ENCODE results near the gene MS4A4A.
"Not testable (repeated sequence)": the region's sequence is repeated elsewhere in the genome, so short reads cannot be mapped to it uniquely, and the experiment has no call there.

MS4A4A gene

DNA sequence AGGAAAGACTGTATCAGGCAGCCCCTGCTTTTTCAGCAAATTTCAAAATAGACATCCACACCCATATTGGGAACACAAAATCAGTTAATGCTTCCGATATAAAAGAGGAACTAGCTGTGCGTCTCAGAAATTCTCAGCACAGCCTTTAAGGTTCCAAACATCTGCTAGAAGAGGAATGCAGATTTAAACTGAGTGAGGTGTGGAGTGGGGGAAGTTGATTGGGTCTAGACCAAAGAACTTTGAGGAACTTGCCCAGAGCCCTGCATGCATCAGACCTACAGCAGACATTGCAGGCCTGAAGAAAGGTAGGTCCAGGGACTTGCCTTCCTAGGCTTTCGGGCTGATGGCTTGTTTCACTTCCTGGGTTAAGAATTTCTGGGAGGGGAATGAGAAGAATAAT lies at the start of gene MS4A4A:
Gene MS4A4A, plus strand, starts transcription at position 255 of the 400 bp plus-strand sequence. Its CDS starts 10 bp downstream, at position 265.
- DNase-seq, result peak; percentile 10 to 46

DNA sequence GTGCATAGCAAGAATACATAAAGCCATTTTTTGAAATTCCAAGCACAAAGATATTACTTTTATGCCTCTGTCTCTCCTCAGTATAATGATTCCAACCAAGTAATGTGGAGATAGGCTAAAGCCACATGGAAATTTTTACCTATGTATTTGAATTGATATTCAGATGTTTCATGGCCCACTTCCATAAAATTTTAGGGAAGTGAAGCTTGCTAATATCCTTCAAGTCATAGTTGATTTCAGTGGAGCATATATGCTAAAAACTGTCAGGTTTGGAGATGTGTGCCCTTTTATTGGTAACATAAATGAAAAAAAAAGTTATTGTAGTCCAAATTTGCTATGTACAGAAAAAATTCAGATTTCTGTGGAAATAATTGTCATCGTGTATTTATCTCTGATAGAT lies 49.8 kb upstream of the MS4A4A start:
- no peak for DNase-seq

DNA sequence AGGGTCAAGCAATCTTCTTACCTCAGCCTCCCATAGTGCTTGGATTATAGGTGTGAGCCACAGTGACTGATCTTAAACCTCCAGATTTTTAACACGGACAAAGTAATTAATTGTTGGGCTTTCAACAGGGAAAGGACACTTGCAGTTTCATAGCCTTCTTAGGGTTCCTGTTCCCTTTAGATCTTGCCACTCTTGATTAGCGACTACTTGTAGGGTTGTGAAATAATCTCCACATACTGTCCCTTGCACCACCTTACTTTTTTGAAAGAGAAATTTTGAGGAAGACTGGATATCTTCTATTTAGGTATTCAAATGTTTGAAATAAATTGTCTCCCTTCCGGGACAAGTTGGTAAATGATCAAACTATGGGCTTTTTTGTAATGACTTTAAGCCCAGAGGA lies 45.1 kb upstream of the MS4A4A start:
- DNase-seq, result no peak

GRCh38 chr11:60240662-60241061 lies 39.8 kb upstream of the MS4A4A start:
- DNase-seq, result no peak

- DNase-seq, result no peak
Observed at GRCh38 chr11:60241786-60242185, 38.7 kb upstream of the MS4A4A start.

- DNase-seq, result no peak
Observed at GRCh38 chr11:60242740-60243239, 37.7 kb upstream of the MS4A4A start, which contains the start of gene MS4A4E. Gene MS4A4E, minus strand, starts transcription at chr11:60243137. Its CDS starts 13,082 bp downstream, at chr11:60230055.

GRCh38 chr11:60251485-60252212 lies 28.8 kb upstream of the MS4A4A start:
- peak; percentile 30 to 32 for DNase-seq

- DNase-seq, result no peak
Observed at GRCh38 chr11:60252213-60253108, 28.0 kb upstream of the MS4A4A start.

DNA sequence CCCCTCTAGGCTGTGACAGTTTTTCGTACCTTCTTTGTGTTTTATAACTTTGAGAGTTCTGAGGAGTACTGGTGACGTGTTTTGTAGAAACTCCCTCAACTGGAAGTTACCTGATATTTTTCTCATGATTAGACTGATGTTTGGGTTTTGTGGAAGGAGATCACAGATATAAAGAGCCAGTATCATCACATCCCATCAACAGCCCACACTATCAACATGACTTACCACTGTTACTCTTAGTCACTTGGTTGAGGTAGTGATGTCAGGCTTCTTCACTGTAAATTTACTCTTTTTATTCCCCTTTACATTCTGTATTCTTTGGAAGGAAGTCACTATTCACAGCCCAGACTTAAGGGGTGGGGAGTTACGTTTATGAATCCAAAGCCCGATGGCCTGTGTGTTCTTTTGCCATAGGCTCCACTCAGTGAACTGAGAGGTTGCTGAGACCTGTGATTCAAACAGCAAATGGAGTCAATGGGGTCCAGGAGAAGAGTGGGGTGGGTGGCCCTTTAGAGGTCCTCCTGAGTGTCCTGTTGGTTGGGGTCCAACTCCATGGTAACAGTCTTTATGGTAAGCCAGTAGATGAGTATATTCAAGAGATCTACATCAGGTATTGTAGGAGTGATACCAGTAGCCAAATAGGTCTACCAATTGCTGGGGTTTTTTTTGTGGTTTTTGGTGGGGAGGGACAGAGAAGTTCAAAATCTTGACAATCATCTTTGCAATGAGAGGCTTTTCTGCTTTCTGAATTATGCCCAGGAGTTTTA lies 22.3 kb upstream of the MS4A4A start:
- DNase-seq, result no peak

DNA sequence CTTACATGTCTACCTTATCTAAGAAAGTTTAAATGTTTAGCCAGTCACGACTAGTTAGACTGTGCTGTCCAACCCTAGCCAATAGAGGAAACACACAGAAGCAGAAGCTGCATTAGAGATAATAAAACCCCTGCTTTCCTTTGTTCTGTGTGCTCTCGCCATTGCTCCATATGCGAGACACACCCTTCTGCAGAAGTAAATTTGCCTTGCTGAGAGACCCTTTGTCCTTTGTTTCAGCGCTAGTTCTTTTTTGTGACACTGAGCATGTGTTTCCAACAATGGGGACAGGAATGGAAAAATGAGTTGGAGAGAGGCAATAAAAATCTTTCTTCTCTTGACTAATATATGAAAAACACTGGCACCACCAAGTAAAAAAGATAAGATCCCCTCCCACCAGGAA lies 19.5 kb upstream of the MS4A4A start:
- no peak for DNase-seq

DNA sequence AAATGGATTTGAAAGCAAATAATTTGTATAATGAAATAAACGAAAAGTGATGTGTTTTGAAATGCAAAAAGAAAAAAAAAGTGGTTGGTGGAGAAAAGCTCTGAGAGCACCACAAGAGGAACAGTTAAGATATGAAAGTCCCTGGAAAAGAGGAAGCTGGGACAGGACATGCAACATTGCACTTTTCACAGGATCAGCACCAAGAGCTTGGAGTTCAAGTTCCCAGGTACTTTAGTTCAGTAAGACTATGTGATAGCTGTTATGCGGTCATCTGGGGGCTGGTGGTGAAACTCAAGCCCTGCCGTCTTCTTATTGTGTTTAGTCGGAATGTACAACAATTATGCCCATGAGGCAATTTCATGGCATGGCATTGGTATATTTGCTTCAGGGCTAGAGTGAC lies 17.1 kb upstream of the MS4A4A start:
- DNase-seq, result no peak

DNA sequence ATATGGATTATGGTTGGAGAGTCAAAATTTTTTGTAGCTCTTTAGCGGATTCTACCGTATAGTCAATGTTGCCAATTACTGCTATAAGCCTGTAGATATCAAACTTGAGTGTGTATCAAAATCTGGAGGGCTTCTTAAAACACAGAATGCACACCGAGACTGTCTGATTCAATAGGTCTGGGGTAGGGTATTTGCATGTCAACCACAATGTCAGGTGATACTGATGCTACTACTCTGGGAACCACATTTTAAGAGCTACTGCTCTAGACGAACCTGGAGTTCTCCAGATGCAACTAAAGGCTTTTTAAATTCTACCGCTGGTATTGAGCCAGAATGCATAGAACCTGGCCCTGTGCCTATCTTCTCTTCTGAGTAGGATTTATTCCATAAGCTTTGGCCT lies 15.8 kb upstream of the MS4A4A start:
- no peak for DNase-seq

DNA sequence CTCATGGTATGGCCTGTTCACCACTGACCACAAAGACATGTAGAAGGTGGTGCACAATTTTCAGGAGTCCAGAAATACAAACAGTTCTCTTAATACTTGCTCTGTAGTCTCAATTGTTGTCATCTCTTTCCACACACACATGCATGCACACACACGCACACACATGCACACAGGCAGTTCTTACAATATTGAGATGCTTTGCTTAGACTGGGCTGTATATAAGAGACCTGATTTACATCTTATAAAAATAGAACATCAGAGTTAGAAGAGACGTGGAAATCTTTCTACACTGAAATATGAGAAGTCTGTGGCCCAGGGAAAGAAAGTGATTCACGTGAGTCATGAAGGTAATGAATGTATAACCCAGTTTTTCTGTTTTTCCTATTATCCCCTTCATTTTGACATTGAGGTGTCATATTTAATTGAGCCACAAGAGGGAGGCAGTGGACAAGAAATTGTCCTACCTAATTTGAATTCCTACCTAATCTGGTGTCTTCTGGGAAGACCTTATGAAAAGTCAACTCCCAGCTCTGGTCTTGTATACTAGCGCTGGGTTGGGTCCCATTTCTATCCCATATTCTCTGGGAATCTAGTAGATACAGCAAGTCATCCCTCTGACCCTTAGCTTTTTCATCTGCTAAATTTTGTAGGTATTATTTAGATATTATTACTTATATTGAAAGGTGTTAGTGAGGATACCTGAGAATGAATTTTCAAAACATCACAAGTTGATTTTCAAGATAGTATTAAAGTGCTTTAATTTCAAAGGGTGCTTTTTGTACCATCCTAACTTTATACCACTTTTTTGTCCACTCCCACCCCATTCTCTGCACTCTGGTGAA lies 14.9 kb upstream of the MS4A4A start:
- DNase-seq, result peak in 1 of 2 donors; percentile 27

DNA sequence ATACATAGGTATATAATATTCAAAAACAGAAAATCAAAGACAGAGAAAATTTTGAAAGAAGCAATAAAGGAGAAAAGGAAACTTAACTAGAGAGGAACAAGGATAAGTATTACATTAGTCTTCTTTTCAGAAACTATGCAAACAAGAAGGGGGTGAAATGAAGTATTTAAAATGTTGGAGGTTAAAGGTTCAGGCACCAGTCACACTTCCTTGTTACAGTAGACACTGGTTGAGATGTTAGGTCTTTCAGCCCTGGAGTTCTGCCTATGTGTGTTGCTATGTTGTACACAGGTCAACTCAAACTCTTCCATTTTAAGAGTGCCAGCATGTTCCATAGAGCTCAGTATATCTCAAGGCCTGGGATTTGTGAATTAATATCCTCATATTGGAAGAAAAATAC lies 6.0 kb upstream of the MS4A4A start:
- DNase-seq, result no peak

DNA sequence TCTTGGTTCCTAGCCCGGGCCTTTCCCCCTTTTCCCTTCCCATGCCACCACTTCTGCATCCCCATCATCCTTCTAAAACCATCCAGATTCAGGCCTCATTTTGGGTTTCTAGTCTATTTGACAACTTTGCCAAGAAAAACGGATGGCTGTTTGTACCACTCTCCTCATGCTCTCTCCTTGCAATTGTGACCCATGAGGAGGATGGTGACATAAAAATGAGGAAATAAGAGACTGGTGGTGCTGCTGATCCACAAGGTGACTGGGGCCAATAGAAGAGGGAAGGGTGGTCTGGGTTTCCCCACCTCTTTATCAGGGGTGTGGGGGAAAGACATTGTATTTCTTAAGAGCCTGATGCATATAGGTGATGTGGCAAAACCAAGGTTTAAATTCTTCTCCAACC lies 1.0 kb downstream of the MS4A4A start:
- no peak for DNase-seq

DNA sequence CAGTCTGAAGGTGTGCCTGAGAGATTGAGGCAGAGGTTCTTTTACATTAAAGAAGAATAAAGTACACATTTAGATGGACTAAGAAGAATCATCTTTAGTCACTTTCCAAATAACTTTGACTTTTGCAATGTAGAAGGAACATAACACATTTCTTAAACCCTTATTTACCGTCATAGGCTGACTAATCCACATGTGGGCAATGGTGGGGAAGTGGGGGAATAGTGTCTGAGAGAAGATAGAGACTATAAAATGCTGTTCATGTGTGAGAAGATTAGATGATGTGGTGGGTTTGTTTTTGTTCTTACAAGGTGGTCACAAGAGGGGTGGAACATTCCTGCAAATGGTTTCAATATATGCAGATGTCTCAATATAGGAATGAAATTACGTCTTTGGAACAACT lies 1.8 kb downstream of the MS4A4A start:
- peak in 1 of 2 donors; percentile 12 for DNase-seq

DNA sequence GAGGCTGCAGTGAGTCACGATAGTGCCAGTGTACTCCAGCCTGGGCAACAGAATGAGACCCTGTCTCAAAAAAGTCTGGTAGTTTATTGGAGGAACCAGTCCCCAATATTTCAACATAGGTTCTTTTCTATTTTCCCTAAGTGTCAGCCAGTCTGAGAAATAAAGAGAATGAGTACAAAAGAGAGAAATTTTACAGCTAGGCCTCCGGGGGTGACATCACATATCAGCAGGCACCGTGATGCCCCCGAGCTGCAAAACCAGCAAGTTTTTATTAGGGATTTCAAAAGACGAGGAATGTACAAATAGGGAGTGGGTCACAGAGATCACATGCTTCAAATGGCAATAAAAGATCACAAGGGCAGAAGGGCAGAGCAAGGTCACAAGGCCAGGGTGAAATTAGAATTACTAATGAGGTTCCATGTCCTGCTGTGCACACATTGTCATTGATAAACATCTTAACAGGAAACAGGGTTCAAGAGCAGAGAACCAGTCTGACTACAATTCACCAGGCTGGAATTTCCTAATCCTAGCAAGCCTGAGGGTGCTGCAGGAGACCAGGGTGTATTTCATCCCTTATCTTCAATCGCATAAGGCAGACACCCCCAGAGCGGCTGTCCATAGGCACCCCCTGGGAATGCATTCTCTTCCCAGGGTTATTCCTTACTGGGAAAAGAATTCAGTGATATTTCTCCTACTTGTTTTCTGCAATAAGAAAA lies 5.1 kb downstream of the MS4A4A start:
- not testable (repeated sequence) for DNase-seq

DNA sequence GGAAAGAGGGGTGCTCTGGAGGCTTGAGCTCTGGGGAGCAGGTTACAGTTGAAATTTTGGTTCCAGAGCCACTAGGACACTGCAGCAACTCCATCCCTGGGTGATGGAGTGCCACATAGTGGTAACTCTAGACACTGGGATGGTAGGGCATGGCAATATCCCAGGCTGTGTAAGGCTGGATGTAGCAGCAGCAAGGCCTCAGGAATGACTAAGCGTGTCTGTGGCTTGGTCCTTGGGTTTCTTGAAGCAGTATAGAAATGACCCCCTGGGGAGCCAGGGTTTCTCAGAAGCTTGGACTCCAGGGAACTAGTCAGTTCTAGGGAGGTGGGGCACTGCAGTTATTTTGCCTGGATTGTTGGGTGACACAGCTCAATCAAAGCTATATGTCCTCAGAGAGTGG lies 8.1 kb downstream of the MS4A4A start:
- no peak for DNase-seq

- no peak for DNase-seq
Observed at GRCh38 chr11:60292145-60292544, 11.7 kb downstream of the MS4A4A start.

- no peak for DNase-seq
Observed at GRCh38 chr11:60301178-60301577, 20.7 kb downstream of the MS4A4A start.

GRCh38 chr11:60301884-60302283 lies 21.4 kb downstream of the MS4A4A start:
- not testable (repeated sequence) for DNase-seq
